GM19328 (cell line): Measurements from ENCODE around the gene KIRREL3.

Experiments
- ATAC-seq: cut with Tn5 transposase; IDR thresholded peaks from one replicate; pipeline ENCODE4 v1.9.1; 2021; ENCODE audit warnings: mild to moderate bottlenecking, moderate library complexity; ENCODE audit not compliant: unreplicated experiment

The KIRREL3 gene

GRCh38 chr11:126687477-126687876 lies 313.1 kb downstream of the KIRREL3 start:
- ATAC-seq, result no peak

- no peak for ATAC-seq
These were observed 313.6 kb downstream of the KIRREL3 start for GRCh38 chr11:126686938-126687337.

DNA sequence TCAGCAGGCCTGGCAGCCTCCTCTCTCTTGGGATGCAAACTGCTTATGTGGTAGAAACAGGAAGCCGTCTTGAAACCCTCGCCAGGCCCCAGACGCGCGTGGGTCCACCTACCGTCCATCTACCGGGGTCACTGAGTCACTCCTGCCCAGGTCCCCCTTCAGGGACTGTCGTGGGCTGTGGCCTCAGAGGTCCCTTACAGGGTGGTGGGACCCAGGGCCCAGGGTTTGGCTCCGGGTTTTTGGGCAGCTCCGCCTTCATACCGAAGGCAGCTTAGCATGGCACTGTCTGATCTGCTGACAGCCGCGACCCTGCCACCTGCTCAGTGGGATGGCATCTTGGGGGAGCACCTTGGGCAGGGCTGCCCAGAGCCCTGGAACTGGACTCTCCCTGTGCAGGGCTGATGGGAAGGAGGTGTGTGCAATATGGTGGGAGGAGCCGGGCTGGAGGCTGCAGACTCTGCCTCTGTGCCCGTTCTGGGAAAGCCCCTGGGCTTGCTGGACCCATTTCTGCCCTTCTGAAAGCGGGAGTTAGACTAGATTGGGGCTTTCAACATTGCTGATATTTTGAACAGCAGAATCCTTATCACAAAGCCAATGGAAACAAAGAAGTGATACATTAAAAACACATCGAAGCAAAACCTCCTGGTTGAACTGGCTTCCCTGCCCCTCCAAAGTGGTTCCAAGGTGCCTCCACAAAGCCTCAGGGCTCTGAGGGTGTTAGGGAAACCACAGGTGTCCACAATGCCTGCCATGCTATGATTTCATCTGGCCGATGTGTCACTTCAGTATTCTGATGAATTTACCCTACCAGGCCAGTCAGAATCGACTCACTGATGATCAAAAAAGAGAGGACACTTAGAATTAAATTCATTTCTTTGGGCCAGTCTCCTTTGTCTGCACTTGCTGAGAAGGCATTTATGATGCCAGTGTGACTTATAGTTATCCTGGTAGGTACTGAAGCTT lies 316.5 kb downstream of the KIRREL3 start:
- ATAC-seq, result no peak

- ATAC-seq, result no peak
These were observed 318.0 kb downstream of the KIRREL3 start for GRCh38 chr11:126682590-126682989.

DNA sequence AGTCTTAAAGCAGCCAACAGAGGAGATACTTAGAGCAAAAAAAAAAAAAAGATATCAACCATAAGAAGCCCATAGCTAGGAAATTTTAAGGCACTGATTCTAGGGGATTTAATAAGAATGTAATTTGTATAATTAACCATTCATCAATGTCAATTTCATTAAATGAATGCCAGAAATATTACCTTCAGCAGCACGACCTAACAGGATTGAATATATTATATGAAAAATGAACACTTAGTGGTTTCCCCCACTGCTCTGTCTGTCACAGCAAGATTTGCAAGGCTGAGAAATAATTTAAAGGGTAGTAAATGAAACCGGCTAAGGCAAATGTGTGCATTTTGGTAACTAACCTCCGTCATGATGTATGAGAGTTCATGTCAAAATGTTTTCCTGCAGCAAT lies 319.9 kb downstream of the KIRREL3 start:
- ATAC-seq, result no peak

DNA sequence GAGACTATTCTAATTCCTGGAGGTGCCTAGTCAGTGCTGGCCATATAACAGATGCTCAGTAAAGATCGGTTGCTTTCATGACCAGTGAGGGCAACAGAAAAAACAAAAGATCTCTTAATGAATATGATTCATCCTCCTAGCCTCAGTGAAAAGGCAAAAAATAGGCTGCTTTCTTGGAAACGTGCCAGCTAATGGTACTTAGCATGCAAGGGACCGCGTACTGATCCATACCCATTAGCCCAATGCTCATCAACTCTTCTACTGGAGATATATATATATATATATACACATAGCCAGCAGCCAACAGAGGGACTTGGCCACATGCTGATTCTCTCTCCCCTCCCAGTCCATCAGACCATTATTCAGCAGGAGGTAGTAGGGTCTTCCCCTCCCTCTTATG lies 320.4 kb downstream of the KIRREL3 start:
- ATAC-seq, result no peak

GRCh38 chr11:126679033-126679432 lies 321.5 kb downstream of the KIRREL3 start:
- ATAC-seq, result no peak

DNA sequence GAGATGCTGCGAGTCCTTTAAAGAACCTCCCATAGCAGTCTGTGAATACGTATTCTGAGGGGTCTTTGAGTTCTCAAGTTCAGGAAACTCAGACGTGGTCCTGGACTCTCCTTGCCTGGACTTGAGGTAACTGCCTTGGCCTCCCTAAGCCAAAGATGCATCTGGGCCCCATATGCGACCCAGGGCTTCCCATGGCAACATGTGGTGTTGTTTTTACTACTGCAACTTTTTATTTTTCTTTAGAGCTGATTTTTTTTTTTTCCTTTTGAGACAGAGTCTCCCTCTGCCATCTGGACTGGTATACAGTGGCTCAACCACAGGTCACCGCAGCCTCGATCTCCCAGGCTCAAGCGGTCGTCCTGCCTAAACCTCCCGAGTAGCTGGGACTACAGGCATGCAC lies 324.0 kb downstream of the KIRREL3 start:
- ATAC-seq, result no peak

DNA sequence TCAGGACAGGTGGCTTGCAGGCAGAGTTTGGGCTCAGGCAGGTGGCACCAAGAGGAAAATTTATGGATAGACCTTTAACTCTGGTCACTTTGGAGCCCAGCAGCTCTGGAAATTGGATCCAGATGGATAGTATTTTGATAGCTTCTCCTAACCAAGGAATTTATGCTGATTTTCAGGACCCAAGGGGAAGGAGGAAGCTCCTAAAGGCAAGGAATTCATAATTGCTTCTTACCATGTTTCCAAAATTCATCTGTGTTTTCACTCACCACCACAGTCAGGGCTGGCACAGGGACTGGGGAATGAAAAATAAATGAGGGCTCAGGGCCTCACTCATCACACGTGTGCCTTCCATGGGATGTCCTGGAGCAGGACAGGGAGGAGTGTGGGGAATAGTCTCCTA lies 327.3 kb downstream of the KIRREL3 start:
- ATAC-seq, result no peak

GRCh38 chr11:126669416-126669815 lies 331.2 kb downstream of the KIRREL3 start:
- ATAC-seq, result no peak

GRCh38 chr11:126664643-126665042 lies 335.9 kb downstream of the KIRREL3 start:
- no peak for ATAC-seq

DNA sequence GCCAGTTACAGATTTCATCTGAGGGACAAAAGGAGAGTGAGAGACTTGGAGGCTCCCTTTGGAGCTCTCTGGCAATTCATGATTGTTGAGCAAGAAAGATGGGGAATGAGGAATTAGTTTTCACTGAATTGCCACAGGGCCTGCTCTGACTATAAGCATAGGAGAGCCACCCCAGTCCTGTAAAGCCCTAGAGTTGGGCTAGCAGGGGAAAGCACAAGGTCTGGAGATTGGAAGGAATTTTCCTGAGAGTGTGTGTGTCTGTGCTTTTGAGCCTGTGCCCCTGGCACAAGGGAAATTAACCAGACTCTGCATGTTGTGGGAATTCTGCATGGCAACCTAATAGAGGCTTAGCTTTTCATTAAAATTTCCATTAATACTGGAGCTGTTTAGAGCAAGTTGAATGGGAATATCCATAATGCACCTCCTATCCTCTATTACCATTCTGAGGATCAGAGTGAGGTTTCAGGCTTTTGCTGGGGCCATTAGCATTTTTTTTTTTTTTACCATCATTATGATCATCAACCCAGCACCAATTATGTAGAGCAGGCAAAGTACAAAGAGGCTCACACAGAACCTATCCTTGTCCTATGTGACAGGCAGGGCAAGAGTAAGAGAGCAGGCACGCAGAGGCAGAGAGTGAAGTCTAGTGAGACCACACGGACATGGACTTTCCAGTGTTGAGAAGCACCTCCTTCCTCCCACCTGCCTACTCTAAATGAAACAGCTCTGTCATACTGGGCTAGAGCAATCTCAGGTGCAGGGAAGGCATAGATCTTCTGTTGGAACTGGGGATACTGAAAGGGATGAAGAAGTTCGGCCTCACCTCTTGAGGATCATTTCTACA lies 336.6 kb downstream of the KIRREL3 start:
- no peak for ATAC-seq

DNA sequence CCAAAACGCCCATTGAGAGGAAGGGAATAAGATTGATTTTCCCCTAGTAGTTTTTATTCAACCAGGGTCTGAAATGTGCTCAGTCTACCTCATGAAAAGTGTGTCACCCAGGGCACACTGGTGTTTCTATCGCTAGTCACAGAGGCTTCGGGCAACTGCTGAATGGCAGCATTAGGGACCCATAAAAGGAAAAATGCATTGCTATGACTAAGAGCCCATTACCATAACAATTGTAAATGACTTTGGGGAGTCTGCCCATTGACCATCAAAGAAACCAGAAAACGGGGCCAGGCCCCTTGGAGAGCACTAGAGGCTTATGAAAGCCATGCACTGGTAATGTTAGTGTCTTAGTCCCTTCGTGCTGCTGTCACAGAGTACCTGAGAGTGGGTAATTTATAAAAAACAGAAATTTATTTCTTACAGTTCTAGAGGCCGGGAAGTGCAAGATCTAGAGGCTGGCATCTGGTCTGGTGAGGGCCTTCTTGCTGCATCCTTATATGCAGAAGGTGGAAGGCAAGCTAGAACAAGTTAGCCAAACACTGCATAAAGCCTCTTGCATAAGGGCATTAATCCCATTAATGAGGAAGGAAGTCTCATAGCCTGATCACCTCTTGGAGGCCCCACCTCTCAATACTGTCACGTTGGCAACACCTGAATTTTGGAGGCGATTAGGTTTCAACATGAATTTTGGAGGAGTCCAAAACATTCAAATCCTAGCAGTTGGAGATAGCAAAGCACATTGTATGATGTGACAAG lies 338.4 kb downstream of the KIRREL3 start:
- ATAC-seq, result no peak

GRCh38 chr11:126660761-126661425 lies 339.7 kb downstream of the KIRREL3 start:
- no peak for ATAC-seq

- ATAC-seq, result no peak
These were observed 340.2 kb downstream of the KIRREL3 start for GRCh38 chr11:126660321-126660720.

DNA sequence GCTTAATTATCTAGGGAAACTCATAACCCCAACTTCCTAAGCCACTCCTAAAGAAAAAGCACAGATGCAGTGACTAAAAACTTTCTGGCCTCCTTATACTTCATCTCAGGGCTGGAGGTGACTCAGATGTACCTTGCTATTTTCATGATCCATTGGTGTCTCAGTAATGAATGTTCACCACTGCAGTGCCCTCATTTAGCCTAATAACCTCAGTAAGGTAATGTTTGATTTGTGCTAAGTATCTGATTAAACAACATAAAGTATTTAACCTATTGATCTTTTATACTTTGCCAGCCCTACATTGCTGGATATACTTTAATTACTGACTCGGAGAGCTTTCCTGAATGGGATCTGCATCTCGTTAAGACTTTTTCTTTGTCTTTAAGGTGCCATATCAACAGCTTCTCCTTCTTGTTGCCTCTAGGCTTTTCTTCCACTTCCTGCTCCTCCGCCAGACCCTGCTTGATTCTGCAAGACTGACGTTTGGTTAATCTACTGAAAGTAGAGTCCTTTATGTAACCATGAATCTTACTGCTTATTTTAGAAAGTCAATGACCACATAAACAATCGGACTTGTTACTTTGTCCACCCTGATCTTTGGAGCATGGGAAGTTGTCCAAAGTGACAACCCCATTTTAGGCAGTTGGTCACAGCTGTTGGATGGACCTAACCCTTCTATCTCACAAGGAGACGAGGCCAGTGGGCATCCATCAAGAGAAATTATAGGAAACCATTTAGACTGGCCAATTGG lies 342.1 kb downstream of the KIRREL3 start:
- no peak for ATAC-seq

DNA sequence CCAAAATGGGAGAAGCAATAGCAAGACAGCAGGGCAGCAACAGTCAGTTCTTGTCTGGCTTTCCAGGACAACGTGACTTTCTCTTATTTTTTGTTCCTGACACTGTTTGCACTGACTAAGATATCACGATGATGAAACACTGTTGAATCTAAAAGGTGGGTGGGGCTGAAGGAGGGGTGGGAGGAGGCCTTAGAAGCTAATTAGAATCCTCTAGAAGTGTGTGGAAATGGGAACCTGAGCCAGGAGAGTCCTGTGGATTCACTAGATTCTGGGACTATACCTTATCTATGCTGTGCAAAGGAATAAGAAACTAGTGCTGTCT lies 344.8 kb downstream of the KIRREL3 start:
- ATAC-seq, result no peak

DNA sequence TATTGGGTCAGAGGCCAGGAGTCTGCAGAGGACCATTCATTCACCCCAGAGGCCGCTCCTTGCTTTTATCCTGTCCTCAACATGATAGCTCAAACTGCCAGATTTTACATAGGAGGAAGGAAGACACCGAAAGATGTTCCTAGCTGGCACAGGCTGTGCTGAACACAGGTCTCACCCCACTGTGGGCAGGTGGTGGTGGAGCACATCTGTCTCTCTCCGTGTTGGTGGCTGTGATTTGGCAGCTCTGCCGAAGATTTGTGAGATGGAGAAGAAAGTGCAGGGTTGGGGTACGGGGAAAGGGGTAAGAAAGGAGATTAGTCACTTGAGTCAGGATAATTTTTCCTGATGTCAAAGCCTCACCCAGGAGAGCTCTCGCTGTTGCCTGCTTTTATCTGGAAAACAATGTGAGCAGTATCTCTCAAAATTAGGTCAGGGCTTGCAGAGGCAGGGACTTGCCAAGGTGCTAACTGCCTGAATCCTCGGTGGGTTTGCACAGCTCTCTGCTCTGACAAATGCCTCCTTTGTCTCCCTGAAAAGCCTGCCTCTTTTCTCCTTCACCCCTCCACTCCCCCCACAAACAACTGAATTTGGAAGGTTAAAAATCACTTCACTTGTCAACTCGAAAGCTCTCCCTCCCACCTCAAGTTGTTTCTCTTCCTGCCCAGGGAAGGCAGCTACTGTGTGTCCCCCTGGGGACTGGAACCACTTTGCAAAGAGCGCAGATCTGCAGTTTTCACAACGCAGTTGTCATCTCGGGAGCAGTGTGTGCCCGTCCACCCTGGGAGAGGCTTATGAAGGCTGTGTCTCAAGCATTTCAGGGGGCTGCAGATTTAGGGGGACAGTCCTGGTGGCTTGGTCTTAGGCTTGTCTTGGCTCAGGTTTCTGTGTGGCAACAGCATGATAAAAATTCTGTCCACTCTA lies 345.4 kb downstream of the KIRREL3 start:
- no peak for ATAC-seq

- no peak for ATAC-seq
These were observed 347.5 kb downstream of the KIRREL3 start for GRCh38 chr11:126653040-126653439.
